ENCODE results near the gene PUDP. TPM values are rescaled to one million over a fixed set of nuclear protein-coding genes. Genes with fewer than 3 reads are reported as not detected.
"Not testable (repeated sequence)": the region's sequence is repeated elsewhere in the genome, so short reads cannot be mapped to it uniquely, and the experiment has no call there.

Gene PUDP
- total RNA-seq, 4 donors from 2014 or later, result 5.3 to 16.1 (median 5.6) TPM

- Histone ChIP-seq H3K27ac (no peak overlapping the region), H3K27me3 (no peaks in the 10 kb centered on the region), H3K4me1 (peaks cover 6% of the 10 kb centered on the region), H3K4me3 (no peak overlapping the region), H3K9me3 (no peaks in the 10 kb centered on the region), H3K36me3 (no peaks in the 10 kb centered on the region)
- DNase-seq (ENCODE audit: low spot score in 2 of 2), result no peak
- 40% methylated on average over 11 of the region's 11 CpGs for whole genome bisulfite sequencing
- TF ChIP-seq EP300 (IDR thresholded peaks at IDR 0.05), result no peak
Measured at GRCh38 chrX:7109049-7109531, 38.9 kb downstream of the PUDP start.

- no peaks in the 10 kb centered on the region for H3K36me3 ChIP-seq
- TF ChIP-seq EP300 (IDR thresholded peaks at IDR 0.05) (no peak), POLR2AphosphoS5 (IDR thresholded peaks at IDR 0.05) (no peak), POLR2A (IDR thresholded peaks at IDR 0.05) (no peak)
- TF ChIP-seq, protein P1, sequence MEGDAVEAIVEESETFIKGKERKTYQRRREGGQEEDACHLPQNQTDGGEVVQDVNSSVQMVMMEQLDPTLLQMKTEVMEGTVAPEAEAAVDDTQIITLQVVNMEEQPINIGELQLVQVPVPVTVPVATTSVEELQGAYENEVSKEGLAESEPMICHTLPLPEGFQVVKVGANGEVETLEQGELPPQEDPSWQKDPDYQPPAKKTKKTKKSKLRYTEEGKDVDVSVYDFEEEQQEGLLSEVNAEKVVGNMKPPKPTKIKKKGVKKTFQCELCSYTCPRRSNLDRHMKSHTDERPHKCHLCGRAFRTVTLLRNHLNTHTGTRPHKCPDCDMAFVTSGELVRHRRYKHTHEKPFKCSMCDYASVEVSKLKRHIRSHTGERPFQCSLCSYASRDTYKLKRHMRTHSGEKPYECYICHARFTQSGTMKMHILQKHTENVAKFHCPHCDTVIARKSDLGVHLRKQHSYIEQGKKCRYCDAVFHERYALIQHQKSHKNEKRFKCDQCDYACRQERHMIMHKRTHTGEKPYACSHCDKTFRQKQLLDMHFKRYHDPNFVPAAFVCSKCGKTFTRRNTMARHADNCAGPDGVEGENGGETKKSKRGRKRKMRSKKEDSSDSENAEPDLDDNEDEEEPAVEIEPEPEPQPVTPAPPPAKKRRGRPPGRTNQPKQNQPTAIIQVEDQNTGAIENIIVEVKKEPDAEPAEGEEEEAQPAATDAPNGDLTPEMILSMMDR (IDR thresholded peaks at IDR 0.05), result no peak
- H3K9me3 ChIP-seq, result no peaks in the 10 kb centered on the region
- H3K27me3 ChIP-seq, result no peaks in the 10 kb centered on the region
- DNase-seq (ENCODE audit: low spot score in 2 of 2), result no peak
- H3K4me3 ChIP-seq, result no peak overlapping the region
- 97% methylated on average over 4 of the region's 5 CpGs for WGBS
- peaks cover 6% of the 10 kb centered on the region for H3K4me1 ChIP-seq
- no peak overlapping the region for H3K27ac ChIP-seq
Measured at GRCh38 chrX:7108030-7108429, 39.9 kb downstream of the PUDP start.

DNA sequence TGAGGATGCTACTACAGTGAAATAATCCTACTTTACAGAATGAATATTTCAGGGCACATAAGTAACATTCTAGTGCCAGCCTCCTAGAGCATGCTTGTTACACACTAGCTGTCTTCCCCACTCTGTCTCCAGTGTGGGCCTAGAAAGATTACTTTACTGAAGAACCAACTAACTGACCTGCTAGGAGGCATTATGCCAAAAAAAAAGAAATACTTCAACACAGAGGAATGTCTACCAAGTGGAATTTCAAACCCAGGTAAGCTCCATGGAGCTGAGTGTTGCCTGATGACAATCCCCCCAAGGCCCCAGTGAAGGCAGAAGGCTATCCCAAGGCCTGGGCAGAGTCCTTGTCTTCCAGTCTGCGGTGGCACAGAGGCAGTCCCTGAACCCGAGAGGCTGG, 41.3 kb downstream of the PUDP start:
- Histone ChIP-seq H3K4me3 (no peak overlapping the region), H3K27ac (no peak overlapping the region), H3K9me3 (no peaks in the 10 kb centered on the region), H3K27me3 (no peaks in the 10 kb centered on the region), H3K36me3 (no peaks in the 10 kb centered on the region), H3K4me1 (peaks cover 6% of the 10 kb centered on the region)
- DNase-seq (ENCODE audit: low spot score in 2 of 2), result no peak
- WGBS, result 94% methylated on average over 2 of the region's 2 CpGs
- no peak for TF ChIP-seq EP300 (IDR thresholded peaks at IDR 0.05)
- no peak for TF ChIP-seq POLR2A (IDR thresholded peaks at IDR 0.05)
- TF ChIP-seq POLR2AphosphoS5 (IDR thresholded peaks at IDR 0.05), result no peak
- TF ChIP-seq, protein P1 (IDR thresholded peaks at IDR 0.05), result no peak

GRCh38 chrX:7102119-7102518, 45.8 kb downstream of the PUDP start:
- Histone ChIP-seq H3K4me1 (no peaks in the 10 kb centered on the region), H3K27me3 (no peaks in the 10 kb centered on the region), H3K4me3 (no peak overlapping the region), H3K36me3 (no peaks in the 10 kb centered on the region), H3K27ac (no peak overlapping the region), H3K9me3 (no peaks in the 10 kb centered on the region)
- no peak for DNase-seq (ENCODE audit: low spot score in 2 of 2)
- 97% methylated on average over 3 of the region's 3 CpGs for WGBS
- TF ChIP-seq POLR2AphosphoS5 (IDR thresholded peaks at IDR 0.05) (no peak), EP300 (IDR thresholded peaks at IDR 0.05) (no peak), POLR2A (IDR thresholded peaks at IDR 0.05) (no peak)
- TF ChIP-seq, protein P1 (IDR thresholded peaks at IDR 0.05), result no peak

DNA sequence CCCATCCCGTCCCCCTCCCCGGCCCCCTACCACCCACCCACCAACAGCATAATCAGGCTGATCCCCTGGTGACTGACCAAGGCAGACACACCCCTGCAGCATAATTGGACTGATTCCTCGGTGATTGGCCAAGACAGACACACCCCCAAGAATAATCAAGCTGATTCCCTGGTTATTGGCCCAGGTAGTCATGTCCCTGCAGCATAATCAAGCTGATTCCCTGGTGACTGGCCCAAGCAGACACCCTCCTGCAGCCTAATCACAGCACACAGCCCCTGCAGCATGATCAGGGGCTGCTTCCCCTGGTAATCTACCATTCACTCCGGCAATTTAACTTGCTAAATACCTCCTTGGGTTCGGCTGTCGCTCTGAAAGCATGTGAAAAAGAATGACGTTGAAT, 47.9 kb downstream of the PUDP start:
- H3K27me3 ChIP-seq, result no peaks in the 10 kb centered on the region
- no peak for TF ChIP-seq POLR2A (IDR thresholded peaks at IDR 0.05)
- H3K36me3 ChIP-seq, result no peaks in the 10 kb centered on the region
- no peak for DNase-seq (ENCODE audit: low spot score in 2 of 2)
- H3K4me3 ChIP-seq, result no peak overlapping the region
- no peaks in the 10 kb centered on the region for H3K9me3 ChIP-seq
- whole genome bisulfite sequencing, result 97% methylated on average over 6 of the region's 7 CpGs
- no peak overlapping the region for H3K27ac ChIP-seq
- no peaks in the 10 kb centered on the region for H3K4me1 ChIP-seq

DNA sequence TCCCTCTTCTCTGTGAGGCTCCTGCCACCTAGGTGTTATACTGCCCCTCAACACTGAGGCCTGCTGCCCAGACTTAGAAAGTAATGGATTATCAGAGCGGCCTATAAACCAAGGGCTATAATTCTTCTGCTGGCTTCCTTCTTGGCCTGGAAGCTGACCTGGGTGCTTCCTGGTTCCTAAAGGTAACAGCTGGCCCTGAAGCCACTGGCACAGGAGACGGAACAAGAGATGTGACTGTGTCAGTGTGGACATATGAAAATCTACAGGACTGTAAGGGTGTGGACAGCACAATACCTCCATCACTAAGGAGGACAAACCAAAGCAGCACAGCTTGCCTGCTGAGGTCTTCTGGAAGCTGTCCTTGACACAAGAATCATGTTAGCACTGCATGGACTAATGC, 52.3 kb downstream of the PUDP start:
- not testable (repeated sequence) for H3K36me3 ChIP-seq; H3K9me3 ChIP-seq; H3K27me3 ChIP-seq; DNase-seq (ENCODE audit: low spot score in 2 of 2); H3K4me1 ChIP-seq; H3K27ac ChIP-seq; H3K4me3 ChIP-seq
- WGBS, result 100% methylated on average over 2 of the region's 2 CpGs

DNA sequence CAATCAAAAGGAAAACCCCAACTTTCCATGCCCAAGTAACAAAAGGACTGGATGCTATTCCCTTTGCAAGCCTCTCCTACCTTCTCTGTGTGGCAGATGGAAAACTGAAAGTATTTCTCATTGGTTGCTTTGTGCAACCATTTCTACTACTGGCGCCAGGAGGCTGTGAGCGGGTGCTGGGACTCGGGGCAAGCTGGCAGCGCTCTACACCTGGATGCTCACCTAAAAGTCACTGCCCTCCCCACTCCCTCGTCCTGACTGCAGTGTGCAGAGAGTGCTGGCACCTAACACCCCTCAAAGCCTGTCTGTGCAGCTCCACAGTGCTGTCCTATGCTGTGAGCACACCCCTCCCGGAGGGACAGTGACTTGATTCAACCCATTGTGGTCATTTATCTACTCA, 54.6 kb downstream of the PUDP start:
- Histone ChIP-seq H3K36me3 (no peaks in the 10 kb centered on the region), H3K27me3 (no peaks in the 10 kb centered on the region), H3K27ac (no peak overlapping the region), H3K4me1 (no peaks in the 10 kb centered on the region), H3K4me3 (no peak overlapping the region), H3K9me3 (no peaks in the 10 kb centered on the region)
- 95% methylated on average over 6 of the region's 6 CpGs for WGBS
- no peak for DNase-seq (ENCODE audit: low spot score in 2 of 2)
- no peak for TF ChIP-seq POLR2A (IDR thresholded peaks at IDR 0.05)
- TF ChIP-seq, protein P1 (IDR thresholded peaks at IDR 0.05), result no peak
- no peak for TF ChIP-seq POLR2AphosphoS5 (IDR thresholded peaks at IDR 0.05)
- no peak for TF ChIP-seq EP300 (IDR thresholded peaks at IDR 0.05)
